GM18498 (cell line): ENCODE measurements around the gene MRPL27.
"Not testable (repeated sequence)": the region's sequence is repeated elsewhere in the genome, so short reads cannot be mapped to it uniquely, and the experiment has no call there.

ENCODE experiments used
- ATAC-seq: cut with Tn5 transposase; IDR thresholded peaks from one replicate; pipeline ENCODE4 v1.9.1; 2021; ENCODE audit warnings: mild to moderate bottlenecking, moderate library complexity; ENCODE audit not compliant: unreplicated experiment

The MRPL27 gene

GRCh38 chr17:50372758-50373556, at the start of gene MRPL27, which contains the start of gene EME1:
Gene MRPL27 (minus strand): TSS chr17:50373184. CDS start chr17:50373170, 14 bp downstream.
Gene EME1 (plus strand): TSS chr17:50373229. CDS start chr17:50375209, 1,980 bp downstream.
- ATAC-seq = peak; percentile 78

GRCh38 chr17:50422738-50423137, 49.8 kb upstream of the MRPL27 start:
- ATAC-seq = no peak

GRCh38 chr17:50421308-50422051, 48.5 kb upstream of the MRPL27 start:
- ATAC-seq = no peak

- ATAC-seq = no peak
Measured at GRCh38 chr17:50420419-50421112, 47.6 kb upstream of the MRPL27 start.

- ATAC-seq = not testable (repeated sequence)
Measured at GRCh38 chr17:50419577-50419976, 46.6 kb upstream of the MRPL27 start.

- no peak for ATAC-seq
Measured at GRCh38 chr17:50414808-50415207, 41.8 kb upstream of the MRPL27 start.

GRCh38 chr17:50412188-50412732, 39.3 kb upstream of the MRPL27 start:
- no peak for ATAC-seq

GRCh38 chr17:50407921-50408320, 34.9 kb upstream of the MRPL27 start:
- no peak for ATAC-seq

- no peak for ATAC-seq
Measured at GRCh38 chr17:50406578-50406977, 33.6 kb upstream of the MRPL27 start.

GRCh38 chr17:50405351-50405750, 32.4 kb upstream of the MRPL27 start:
- ATAC-seq = not testable (repeated sequence)

- ATAC-seq = not testable (repeated sequence)
Measured at GRCh38 chr17:50399591-50399990, 26.6 kb upstream of the MRPL27 start.

GRCh38 chr17:50398672-50399071, 25.7 kb upstream of the MRPL27 start:
- ATAC-seq = not testable (repeated sequence)

- ATAC-seq = no peak
Measured at GRCh38 chr17:50397919-50398285, 24.9 kb upstream of the MRPL27 start.

GRCh38 chr17:50397111-50397918, 24.3 kb upstream of the MRPL27 start, which contains the start of gene LRRC59:
Gene LRRC59 (minus strand): TSS chr17:50397523. CDS start chr17:50397317, 206 bp downstream.
- ATAC-seq = peak; percentile 97

GRCh38 chr17:50396261-50397110, 23.5 kb upstream of the MRPL27 start:
- ATAC-seq = no peak

- ATAC-seq = no peak
Measured at GRCh38 chr17:50394711-50395110, 21.7 kb upstream of the MRPL27 start.

GRCh38 chr17:50393700-50394099, 20.7 kb upstream of the MRPL27 start:
- ATAC-seq = no peak

- no peak for ATAC-seq
Measured at GRCh38 chr17:50392621-50393020, 19.6 kb upstream of the MRPL27 start.

GRCh38 chr17:50389534-50389933, 16.6 kb upstream of the MRPL27 start:
- no peak for ATAC-seq
